ENCODE measurements around the gene TMC6. TPM values are rescaled to one million over a fixed set of nuclear protein-coding genes. Genes with fewer than 3 reads are reported as not detected.
"Not testable (repeated sequence)": the region's sequence is repeated elsewhere in the genome, so short reads cannot be mapped to it uniquely, and the experiment has no call there.

The TMC6 gene
- total RNA-seq, 2 experiments from 2014 or later = 347 to 431 TPM

GRCh38 chr17:78072961-78073360 lies 55.6 kb downstream of the TMC6 start:
- CTCF ChIA-PET = interaction anchor here (1.2 to 2.2 kb wide), 2 partner anchors 12 to 54 kb away, joined by 4 to 11 read pairs; no protein-coding TSS in a partner anchor
- ATAC-seq (no peak), DNase-seq (no peak)
- no peak overlapping the region for H3K4me3 Mint-ChIP-seq
- H3K9me3 Mint-ChIP-seq (ENCODE audit: low read depth) = no peaks in the 10 kb centered on the region
- H3K36me3 Mint-ChIP-seq = peaks cover 25% of the 10 kb centered on the region
- H3K4me1 Mint-ChIP-seq = no peaks in the 10 kb centered on the region
- no peaks in the 10 kb centered on the region for H3K27me3 Mint-ChIP-seq
- H3K27ac Mint-ChIP-seq = no peak overlapping the region

GRCh38 chr17:78069695-78070094 lies 58.9 kb downstream of the TMC6 start:
- H3K27me3 Mint-ChIP-seq = no peaks in the 10 kb centered on the region
- H3K4me3 Mint-ChIP-seq = no peak overlapping the region
- H3K4me1 Mint-ChIP-seq = no peaks in the 10 kb centered on the region
- CTCF ChIA-PET = interaction anchor here (2.2 kb wide), 1 partner anchor 50 kb away, joined by 10 read pairs; no protein-coding TSS in a partner anchor
- H3K27ac Mint-ChIP-seq = no peak overlapping the region
- DNase-seq (no peak), ATAC-seq (no peak)
- H3K36me3 Mint-ChIP-seq = peaks cover 16% of the 10 kb centered on the region
- no peaks in the 10 kb centered on the region for H3K9me3 Mint-ChIP-seq (ENCODE audit: low read depth)

- not testable (repeated sequence) for H3K4me1 Mint-ChIP-seq; H3K36me3 Mint-ChIP-seq; H3K27me3 Mint-ChIP-seq; H3K27ac Mint-ChIP-seq; H3K9me3 Mint-ChIP-seq (ENCODE audit: low read depth); DNase-seq; ATAC-seq; H3K4me3 Mint-ChIP-seq
- CTCF ChIA-PET = interaction anchor here (3.1 kb wide), 1 partner anchor 18 kb away, joined by 10 read pairs; no protein-coding TSS in a partner anchor
These were observed 61.6 kb downstream of the TMC6 start for GRCh38 chr17:78066976-78067375.

GRCh38 chr17:78064708-78065107 lies 63.8 kb downstream of the TMC6 start:
- DNase-seq (no peak), ATAC-seq (no peak)
- CTCF ChIA-PET = interaction anchor here (0.8 to 1.5 kb wide), 2 partner anchors 20 to 187 kb away, joined by 3 read pairs; no protein-coding TSS in a partner anchor
- Mint-ChIP-seq H3K4me1 (peaks cover 10% of the 10 kb centered on the region), H3K27ac (no peak overlapping the region), H3K4me3 (no peak overlapping the region), H3K27me3 (no peaks in the 10 kb centered on the region), H3K36me3 (peaks cover 7% of the 10 kb centered on the region), H3K9me3 (ENCODE audit: low read depth) (no peaks in the 10 kb centered on the region)

- Mint-ChIP-seq H3K36me3 (peaks cover 4% of the 10 kb centered on the region), H3K27ac (no peak overlapping the region), H3K27me3 (no peaks in the 10 kb centered on the region), H3K4me1 (peaks cover 10% of the 10 kb centered on the region), H3K9me3 (ENCODE audit: low read depth) (no peaks in the 10 kb centered on the region), H3K4me3 (no peak overlapping the region)
- ATAC-seq (peak; percentile 39), DNase-seq (no peak)
- CTCF ChIA-PET = interaction anchor here (0.6 to 1.5 kb wide), 2 partner anchors 23 to 188 kb away, joined by 3 read pairs; no protein-coding TSS in a partner anchor
These were observed 65.1 kb downstream of the TMC6 start for GRCh38 chr17:78063489-78063888.

- no peak for ATAC-seq
- CTCF ChIA-PET = interaction anchor here (0.8 to 1.9 kb wide), 2 partner anchors 22 to 43 kb away, joined by 3 to 6 read pairs; no protein-coding TSS in a partner anchor
- H3K4me1 Mint-ChIP-seq = peaks cover 10% of the 10 kb centered on the region
- no peak overlapping the region for H3K27ac Mint-ChIP-seq
- peaks cover 4% of the 10 kb centered on the region for H3K36me3 Mint-ChIP-seq
- H3K27me3 Mint-ChIP-seq = no peaks in the 10 kb centered on the region
- no peak overlapping the region for H3K4me3 Mint-ChIP-seq
- no peak for DNase-seq
- H3K9me3 Mint-ChIP-seq (ENCODE audit: low read depth) = no peaks in the 10 kb centered on the region
These were observed 66.0 kb downstream of the TMC6 start for GRCh38 chr17:78062596-78062995.

Other genes starting within 250 kb of the TMC6 start
- 10 to 100 TPM; 24.9 to 39.3 TPM for gene TNRC6C, start 170.1 kb downstream of the TMC6 start, total RNA-seq
- 100 to 1,000 TPM; 251 to 292 TPM for gene TMC8, start 2.0 kb upstream of the TMC6 start, total RNA-seq
- not detected for gene C17orf99, start 17.6 kb upstream of the TMC6 start, total RNA-seq
- gene SYNGR2, start 39.8 kb upstream of the TMC6 start, total RNA-seq = 10 to 100 TPM; 41.2 to 80.3 TPM
- 100 to 1,000 TPM; 145 to 164 TPM for gene TK1, start 58.3 kb upstream of the TMC6 start, total RNA-seq
- gene AFMID, start 58.6 kb upstream of the TMC6 start, total RNA-seq = 10 to 100 TPM; 17.1 to 24.2 TPM
- gene BIRC5, start 85.5 kb upstream of the TMC6 start, total RNA-seq = 10 to 100 TPM; 87.7 to 93.0 TPM
- gene TMEM235, start 102.9 kb upstream of the TMC6 start, total RNA-seq = not detected
- 10 to 100 TPM in 1 of 2 experiments, 1 to 10 TPM in 1; 9.9 to 21.3 TPM for gene SOCS3, start 231.3 kb upstream of the TMC6 start, total RNA-seq
- gene PGS1, start 249.9 kb upstream of the TMC6 start, total RNA-seq = 10 to 100 TPM; 52.2 to 70.2 TPM

Measured in activated CD8-positive, alpha-beta memory T cell treated with anti-CD3 and anti-CD28 coated beads, Interleukin-2, amount 10 ng/mL, durations not matched to agents 7 days and 5 days (primary cell).